Stomach (tissue), 4 donors: ENCODE data around the gene PPP2R5D.

Experiments
- POLR2A ChIP-seq, 4 donors: fragments of 450-650 bp; IDR thresholded peaks; one replicate each; pipeline ENCODE4 v1.6.1; 2016; ENCODE audit warnings: antibody characterized with exemption in 4 of 4, control low read depth in 2 of 4, mild to moderate bottlenecking in 1 of 4, moderate library complexity in 1 of 4
- TF ChIP-seq, protein P1 (sequence below), 7 experiments: fragments of 450-650 bp in 4 of 7; fragments of 200-600 bp in 3 of 7; sonication (generic) in 3 of 7; IDR thresholded peaks; one replicate each; pipeline ENCODE4 v1.5.1; 2016 to 2019; ENCODE audit warnings: antibody characterized with exemption in 7 of 7, control low read depth in 2 of 7, mild to moderate bottlenecking in 1 of 7

GRCh38 chr6:42939810-42940167 is 44.6 kb upstream of the PPP2R5D start:
- TF ChIP-seq, protein P1, sequence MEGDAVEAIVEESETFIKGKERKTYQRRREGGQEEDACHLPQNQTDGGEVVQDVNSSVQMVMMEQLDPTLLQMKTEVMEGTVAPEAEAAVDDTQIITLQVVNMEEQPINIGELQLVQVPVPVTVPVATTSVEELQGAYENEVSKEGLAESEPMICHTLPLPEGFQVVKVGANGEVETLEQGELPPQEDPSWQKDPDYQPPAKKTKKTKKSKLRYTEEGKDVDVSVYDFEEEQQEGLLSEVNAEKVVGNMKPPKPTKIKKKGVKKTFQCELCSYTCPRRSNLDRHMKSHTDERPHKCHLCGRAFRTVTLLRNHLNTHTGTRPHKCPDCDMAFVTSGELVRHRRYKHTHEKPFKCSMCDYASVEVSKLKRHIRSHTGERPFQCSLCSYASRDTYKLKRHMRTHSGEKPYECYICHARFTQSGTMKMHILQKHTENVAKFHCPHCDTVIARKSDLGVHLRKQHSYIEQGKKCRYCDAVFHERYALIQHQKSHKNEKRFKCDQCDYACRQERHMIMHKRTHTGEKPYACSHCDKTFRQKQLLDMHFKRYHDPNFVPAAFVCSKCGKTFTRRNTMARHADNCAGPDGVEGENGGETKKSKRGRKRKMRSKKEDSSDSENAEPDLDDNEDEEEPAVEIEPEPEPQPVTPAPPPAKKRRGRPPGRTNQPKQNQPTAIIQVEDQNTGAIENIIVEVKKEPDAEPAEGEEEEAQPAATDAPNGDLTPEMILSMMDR (IDR thresholded peaks at IDR 0.05), result no peak
- no peak for TF ChIP-seq POLR2A (IDR thresholded peaks at IDR 0.05)
